ENCODE measurements around the gene ATP7A. TPM values are rescaled to one million over a fixed set of nuclear protein-coding genes. Genes with fewer than 3 reads are reported as not detected.

The ATP7A gene
- total RNA-seq, 4 donors from 2014 or later: 4.0 to 6.3 (median 5.1) TPM

GRCh38 chrX:77949840-77950239 is 39.3 kb downstream of the ATP7A start:
- no peaks in the 10 kb centered on the region for H3K27me3 ChIP-seq
- no peak for ATAC-seq
- H3K4me1 ChIP-seq: peaks cover 9 to 12% of the 10 kb centered on the region in 2 donors
- DNase-seq: no peak
- no peaks in the 10 kb centered on the region for H3K9me3 ChIP-seq
- intact Hi-C loops (cut with DNase I; ENCODE audit: low total_unique reads) (no loop called here), in situ Hi-C loops (cut with MboI; ENCODE audit: low sequenced_read_pairs in 4 of 4) (no loop called here)
- H3K27ac ChIP-seq: no peak overlapping the region
- no peaks in the 10 kb centered on the region for H3K36me3 ChIP-seq
- TF ChIP-seq POLR2A (IDR thresholded peaks at IDR 0.05) (no peak), CTCF (IDR thresholded peaks at IDR 0.05 in 4 of 5, conservative IDR thresholded peaks at IDR 0.05 in 1 of 5) (no peak)
- H3K4me3 ChIP-seq: no peak overlapping the region

- no peaks in the 10 kb centered on the region for H3K9me3 ChIP-seq
- intact Hi-C loops (cut with DNase I; ENCODE audit: low total_unique reads) (no loop called here), in situ Hi-C loops (cut with MboI; ENCODE audit: low sequenced_read_pairs in 4 of 4) (no loop called here)
- TF ChIP-seq POLR2A (IDR thresholded peaks at IDR 0.05) (no peak), CTCF (IDR thresholded peaks at IDR 0.05 in 4 of 5, conservative IDR thresholded peaks at IDR 0.05 in 1 of 5) (no peak)
- H3K27me3 ChIP-seq: no peaks in the 10 kb centered on the region
- no peak overlapping the region for H3K4me3 ChIP-seq
- no peak for ATAC-seq
- H3K27ac ChIP-seq: no peak overlapping the region
- peaks cover 9% of the 10 kb centered on the region in 2 donors for H3K4me1 ChIP-seq
- no peak for DNase-seq
- H3K36me3 ChIP-seq: no peaks in the 10 kb centered on the region
Measured at GRCh38 chrX:77952173-77952572, 41.7 kb downstream of the ATP7A start.

- Histone ChIP-seq H3K27ac (no peak overlapping the region), H3K4me3 (no peak overlapping the region), H3K4me1 (peaks cover 9% of the 10 kb centered on the region in 2 donors), H3K9me3 (no peaks in the 10 kb centered on the region), H3K36me3 (no peaks in the 10 kb centered on the region), H3K27me3 (no peaks in the 10 kb centered on the region)
- DNase-seq (no peak), ATAC-seq (no peak)
- in situ Hi-C loops (cut with MboI; ENCODE audit: low sequenced_read_pairs in 4 of 4) (no loop called here), intact Hi-C loops (cut with DNase I; ENCODE audit: low total_unique reads) (no loop called here)
- TF ChIP-seq POLR2A (IDR thresholded peaks at IDR 0.05): no peak
- no peak for TF ChIP-seq CTCF (IDR thresholded peaks at IDR 0.05 in 4 of 5, conservative IDR thresholded peaks at IDR 0.05 in 1 of 5)
Measured at GRCh38 chrX:77953302-77953701, 42.8 kb downstream of the ATP7A start.

DNA sequence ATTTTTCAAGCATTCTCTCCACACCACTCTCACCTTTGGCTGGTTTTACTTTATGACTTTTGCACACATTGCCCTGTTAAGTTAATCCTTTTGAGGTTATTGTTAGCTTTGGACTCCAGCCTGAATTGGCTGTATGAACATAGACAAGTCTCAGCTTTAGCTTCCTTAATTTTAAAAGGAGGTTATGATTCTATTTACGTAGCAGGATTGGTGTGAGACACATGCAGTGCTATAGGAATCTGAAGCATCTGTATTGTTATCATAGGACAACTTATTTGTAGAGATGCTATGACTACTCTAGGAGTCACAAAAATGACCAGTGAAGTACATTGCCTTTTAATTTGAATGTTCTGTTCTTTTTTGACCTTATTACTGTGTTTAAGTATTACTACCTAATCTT is 43.2 kb downstream of the ATP7A start:
- TF ChIP-seq CTCF (IDR thresholded peaks at IDR 0.05 in 4 of 5, conservative IDR thresholded peaks at IDR 0.05 in 1 of 5) (no peak), POLR2A (IDR thresholded peaks at IDR 0.05) (no peak)
- in situ Hi-C loops (cut with MboI; ENCODE audit: low sequenced_read_pairs in 4 of 4): no loop called here

GRCh38 chrX:77960567-77960966 is 50.1 kb downstream of the ATP7A start:
- TF ChIP-seq POLR2A (IDR thresholded peaks at IDR 0.05) (no peak), CTCF (IDR thresholded peaks at IDR 0.05 in 4 of 5, conservative IDR thresholded peaks at IDR 0.05 in 1 of 5) (no peak)
- H3K27me3 ChIP-seq: no peaks in the 10 kb centered on the region
- H3K27ac ChIP-seq: no peak overlapping the region
- in situ Hi-C loops (cut with MboI; ENCODE audit: low sequenced_read_pairs in 4 of 4): no loop called here
- H3K4me1 ChIP-seq: no peaks in the 10 kb centered on the region
- DNase-seq (no peak), ATAC-seq (no peak)
- H3K4me3 ChIP-seq: no peak overlapping the region
- no peaks in the 10 kb centered on the region for H3K9me3 ChIP-seq
- no peaks in the 10 kb centered on the region for H3K36me3 ChIP-seq
- intact Hi-C loops (cut with DNase I; ENCODE audit: low total_unique reads): no loop called here

More for the DNA sequence above, 43.2 kb downstream of the ATP7A start:
- H3K27me3 ChIP-seq: no peaks in the 10 kb centered on the region
- ATAC-seq (no peak), DNase-seq (no peak)
- intact Hi-C loops (cut with DNase I; ENCODE audit: low total_unique reads): no loop called here
- H3K9me3 ChIP-seq: no peaks in the 10 kb centered on the region
- H3K27ac ChIP-seq: no peak overlapping the region
- no peaks in the 10 kb centered on the region for H3K36me3 ChIP-seq
- no peak overlapping the region for H3K4me3 ChIP-seq
- peaks cover 9% of the 10 kb centered on the region in 2 donors for H3K4me1 ChIP-seq
